SK-N-SH (cell line): ENCODE data around the gene HMGCL. TPM values are rescaled to one million over a fixed set of nuclear protein-coding genes. Genes with fewer than 3 reads are reported as not detected.
A peak's percentile ranks its signal among the peaks of the same experiment; 100 is the strongest.

Experiments
- CTCF ChIA-PET: fragments of 300-600, 350-600 bp; formaldehyde crosslinking; extraction: SDS; loops from one replicate; lab custom pipeline; 2021; lab: Yijun Ruan, JAX
- POLR2A ChIA-PET: fragments of 350-600 bp; sonication (Branson Sonifier 250); formaldehyde crosslinking; extraction: SDS; loops from one replicate; lab custom pipeline; 2020; ENCODE audit warnings: antibody characterized with exemption, inconsistent platforms; lab: Yijun Ruan, JAX
- DNase-seq: peaks from one replicate; pipeline ENCODE4 v3.0.0; 2012
- H2AFZ ChIP-seq: fragments of 200-600 bp; sonication (generic); 2 replicates; pipeline ENCODE4 v1.8.1; 2016; ENCODE audit warnings: antibody characterized with exemption, mild to moderate bottlenecking, low read depth
- H3F3A ChIP-seq: fragments of 200-600 bp; sonication (generic); replicated peaks from 2 replicates; pipeline ENCODE3; 2016; ENCODE audit warnings: antibody characterized with exemption, mild to moderate bottlenecking; ENCODE audit not compliant: insufficient read depth
- H3K27ac ChIP-seq, 2 experiments: fragments of 200-500 bp in 1 of 2; fragments of 200-600 bp in 1 of 2; sonication (Bioruptor generic) in 1 of 2; sonication (generic), shearing (Covaris generic) in 1 of 2; 2 replicates each; pipeline versions ENCODE4 v1.5.1 to v1.6.1; 2014 to 2016; ENCODE audit warnings: low read depth in 2 of 2, inconsistent platforms in 1 of 2, low read length in 1 of 2, mild to moderate bottlenecking in 1 of 2, mixed read lengths in 1 of 2
- H3K27me3 ChIP-seq: fragments of 200-600 bp; sonication (generic), shearing (Covaris generic); 2 replicates; pipeline ENCODE4 v1.6.1; 2016; ENCODE audit warnings: mixed run types; ENCODE audit not compliant: insufficient read depth
- H3K36me3 ChIP-seq, 2 experiments: fragments of 200-500 bp in 1 of 2; fragments of 200-600 bp in 1 of 2; sonication (Bioruptor generic) in 1 of 2; sonication (generic) in 1 of 2; replicated peaks in 1 of 2; 2 replicates each; pipeline versions ENCODE3 to v1.5.1; 2014 to 2016; ENCODE audit warnings: low read length in 1 of 2, mild to moderate bottlenecking in 1 of 2; ENCODE audit not compliant: insufficient read depth in 2 of 2, control insufficient read depth in 1 of 2
- H3K4me1 ChIP-seq, 2 experiments: fragments of 200-500 bp in 1 of 2; fragments of 200-600 bp in 1 of 2; sonication (Bioruptor generic) in 1 of 2; sonication (generic), shearing (Covaris generic) in 1 of 2; 2 replicates each; pipeline versions ENCODE4 v1.5.1 to v1.6.1; 2014 to 2016; ENCODE audit warnings: low read depth in 1 of 2, low read length in 1 of 2, mixed run types in 1 of 2; ENCODE audit not compliant: insufficient read depth in 2 of 2, control insufficient read depth in 1 of 2
- H3K4me2 ChIP-seq: fragments of 200-600 bp; sonication (generic), shearing (Covaris generic); 2 replicates; pipeline ENCODE4 v1.6.1; 2017; ENCODE audit warnings: mixed run types
- H3K4me3 ChIP-seq, 2 experiments: fragments of 200-500 bp in 1 of 2; fragments of 200-600 bp in 1 of 2; sonication (Bioruptor generic) in 1 of 2; sonication (generic), shearing (Covaris generic) in 1 of 2; 2 replicates each; pipeline versions ENCODE4 v1.5.1 to v1.8.1; 2014 to 2016; ENCODE audit warnings: low read depth in 2 of 2, inconsistent platforms in 1 of 2, low read length in 1 of 2, mild to moderate bottlenecking in 1 of 2, mixed read lengths in 1 of 2, moderate library complexity in 1 of 2
- H3K79me2 ChIP-seq: fragments of 200-600 bp; sonication (generic); 2 replicates; pipeline ENCODE4 v1.8.1; 2017; ENCODE audit warnings: mild to moderate bottlenecking; ENCODE audit not compliant: insufficient read depth
- H3K9ac ChIP-seq: fragments of 200-600 bp; sonication (generic); 2 replicates; pipeline ENCODE4 v1.6.1; 2017; ENCODE audit warnings: mixed run types
- H3K9me2 ChIP-seq: fragments of 200-600 bp; sonication (generic); 2 replicates; pipeline ENCODE4 v1.6.1; 2017; ENCODE audit warnings: mixed run types
- H3K9me3 ChIP-seq: fragments of 200-600 bp; sonication (generic); 2 replicates; pipeline ENCODE4 v1.6.1; 2017; ENCODE audit warnings: mixed run types, mild to moderate bottlenecking, moderate library complexity
- H4K20me1 ChIP-seq: fragments of 200-600 bp; sonication (generic); 2 replicates; pipeline ENCODE4 v1.6.1; 2017; ENCODE audit warnings: mild to moderate bottlenecking, mixed run types; ENCODE audit not compliant: insufficient read depth
- CTCF ChIP-seq: fragments of 200-600 bp; sonication (generic); IDR thresholded peaks from 2 replicates; pipeline ENCODE4 v1.6.1; 2017; ENCODE audit warnings: antibody characterized with exemption, mild to moderate bottlenecking, moderate library complexity
- ELF1 ChIP-seq: IDR thresholded peaks from 2 replicates; pipeline ENCODE4 v1.4.0; 2012
- FOXM1 ChIP-seq: IDR thresholded peaks from 2 replicates; pipeline ENCODE4 v1.4.0; 2012; ENCODE audit warnings: low read depth, mild to moderate bottlenecking
- GABPA ChIP-seq: IDR thresholded peaks from 2 replicates; pipeline ENCODE4 v1.4.0; 2012; ENCODE audit warnings: low read depth, mild to moderate bottlenecking
- GATA2 ChIP-seq: sonication (generic); formaldehyde crosslinking; IDR thresholded peaks from 2 replicates; pipeline ENCODE4 v1.5.0; 2020; ENCODE audit warnings: mild to moderate bottlenecking, missing genetic modification reagents
- JUND ChIP-seq: IDR thresholded peaks from 2 replicates; pipeline ENCODE4 v1.4.0; 2012
- MAX ChIP-seq: IDR thresholded peaks from 2 replicates; pipeline ENCODE4 v1.4.0; 2012; ENCODE audit warnings: low read depth
- MEF2A ChIP-seq: IDR thresholded peaks from 2 replicates; pipeline ENCODE4 v1.4.0; 2012; ENCODE audit warnings: low read depth, borderline replicate concordance
- MXI1 ChIP-seq: IDR thresholded peaks from 2 replicates; pipeline ENCODE4 v1.6.1; 2012; ENCODE audit warnings: mild to moderate bottlenecking, low read depth, low read length, improper control_type of control experiment
- PBX3 ChIP-seq: IDR thresholded peaks from 2 replicates; pipeline ENCODE4; 2012
- POLR2AphosphoS5 ChIP-seq: IDR thresholded peaks from 2 replicates; pipeline ENCODE4 v1.6.1; 2012; ENCODE audit warnings: low read depth, low read length
- REST ChIP-seq: IDR thresholded peaks from 2 replicates; pipeline ENCODE4 v1.6.1; 2012; ENCODE audit warnings: mild to moderate bottlenecking, low read depth, low read length, moderate library complexity
- SMC3 ChIP-seq: IDR thresholded peaks from 2 replicates; pipeline ENCODE4 v1.6.1; 2012; ENCODE audit warnings: low read depth, low read length, improper control_type of control experiment
- TAF1 ChIP-seq: IDR thresholded peaks from 2 replicates; pipeline ENCODE4 v1.6.1; 2012; ENCODE audit warnings: low read depth, mild to moderate bottlenecking, low read length, moderate library complexity, borderline replicate concordance
- TEAD4 ChIP-seq: IDR thresholded peaks from 2 replicates; pipeline ENCODE4 v1.4.0; 2012; ENCODE audit warnings: mild to moderate bottlenecking, borderline replicate concordance; ENCODE audit not compliant: insufficient read depth
- USF1 ChIP-seq: IDR thresholded peaks from 2 replicates; pipeline ENCODE4 v1.4.0; 2012; ENCODE audit warnings: low read depth, borderline replicate concordance
- USF2 ChIP-seq: fragments of 150-350 bp; IDR thresholded peaks from 2 replicates; pipeline ENCODE4 v1.6.1; 2017; ENCODE audit warnings: antibody characterized with exemption, low read length, low read depth, borderline replicate concordance
- WGBS: methylation state at CpG from one replicate; pipeline ENCODE4 v1.1.6; 2017; ENCODE audit warnings: low lambda C conversion rate; 5-methylcytosine and 5-hydroxymethylcytosine counted together
- polyA plus RNA-seq, 3 experiments: library from polyadenylated mRNA; depleted of rRNA; stranded (reverse); fragments of >200 nt; gene quantifications; 2 replicates each; pipeline ENCODE4 v1.2.3, GENCODE V29; 2012

HMGCL gene
- polyA plus RNA-seq, 1 of the 3 experiments (the other 2 are of a cell fraction) = 28.2 TPM

- POLR2A ChIA-PET = interaction anchor here (2.1 to 4.1 kb wide), 3 partner anchors 8 to 26 kb away, joined by 7 to 24 read pairs (median 17); partner anchors contain the start of genes HMGCL, LYPLA2 and PITHD1
- Histone ChIP-seq H4K20me1 (no peaks in the 10 kb centered on the region), H3K9me3 (no peaks in the 10 kb centered on the region), H3K4me3 (peak overlapping the region; percentile 71 to 89), H3K27me3 (no peaks in the 10 kb centered on the region), H2AFZ (no peak overlapping the region), H3F3A (peaks cover 15% of the 10 kb centered on the region), H3K9ac (no peak overlapping the region), H3K27ac (peak overlapping the region; percentile 73 to 85), H3K4me1 (peaks cover 5 to 30% of the 10 kb centered on the region in 2 experiments; a peak in 1 of 4 replicates), H3K4me2 (peak overlapping the region; percentile 100), H3K36me3 (peaks cover 5 to 34% of the 10 kb centered on the region in 2 experiments), H3K79me2 (no peaks in the 10 kb centered on the region; the same call in 1 of the 2 replicates), H3K9me2 (no peaks in the 10 kb centered on the region)
- 86% methylated on average over 7 of the region's 7 CpGs for WGBS
- CTCF ChIA-PET = interaction anchor here (1.1 to 5.7 kb wide), 4 partner anchors 11 to 162 kb away, joined by 3 to 47 read pairs (median 6); no protein-coding TSS in a partner anchor
- TF ChIP-seq PBX3 (no peak), POLR2AphosphoS5 (no peak), JUND (no peak), MEF2A (no peak), SMC3 (no peak), FOXM1 (no peak), USF2 (no peak), GATA2 (no peak), TEAD4 (no peak), MAX (no peak), USF1 (no peak), REST (no peak), TAF1 (no peak), ELF1 (no peak), GABPA (no peak), MXI1 (no peak), CTCF (no peak)
- no peak for DNase-seq
Observed at GRCh38 chr1:23799255-23799569, 26.0 kb downstream of the HMGCL start.
